Tibial nerve (tissue), 4 donors: Measurements from ENCODE around the gene FOSL2. TPM values are rescaled to one million over a fixed set of nuclear protein-coding genes. Genes with fewer than 3 reads are reported as not detected.

Experiments used
- DNase-seq, 2 donors: peaks; one replicate each; pipeline ENCODE4 v3.0.0-alpha.2; 2019; ENCODE audit warnings: low spot score in 2 of 2
- H3K27ac ChIP-seq, 4 donors: fragments of 200-600 bp; sonication (generic) in 3 of 4; one replicate each; pipeline ENCODE4 v1.5.1; 2017 to 2019; ENCODE audit warnings: mild to moderate bottlenecking in 1 of 4
- H3K27me3 ChIP-seq, 2 donors: fragments of 200-600 bp; sonication (generic) in 1 of 2; one replicate each; pipeline versions ENCODE4 v1.5.1 to v1.6.0; 2017 to 2019
- H3K36me3 ChIP-seq, 3 donors: fragments of 200-600 bp; sonication (generic); one replicate each; pipeline ENCODE4 v1.5.1; 2018 to 2019
- H3K4me1 ChIP-seq, 4 donors: fragments of 200-600 bp; sonication (generic) in 3 of 4; one replicate each; pipeline ENCODE4 v1.5.1; 2017 to 2019
- H3K4me3 ChIP-seq, 4 donors: fragments of 200-600 bp; sonication (generic) in 3 of 4; one replicate each; pipeline ENCODE4 v1.5.1; 2017 to 2019; ENCODE audit warnings: mild to moderate bottlenecking in 1 of 4, moderate library complexity in 1 of 4
- H3K9me3 ChIP-seq, 4 donors: fragments of 200-600 bp; sonication (generic) in 3 of 4; one replicate each; pipeline ENCODE4 v1.5.1; 2017 to 2019
- CTCF ChIP-seq, 5 experiments: fragments of 200-600 bp in 3 of 5; fragments of 450-650 bp in 2 of 5; sonication (generic) in 3 of 5; IDR thresholded peaks; one replicate each; pipeline ENCODE4 v1.5.1; 2016 to 2019; ENCODE audit warnings: antibody characterized with exemption in 5 of 5, mild to moderate bottlenecking in 3 of 5, moderate library complexity in 2 of 5
- EP300 ChIP-seq, 2 donors: sonication (generic); formaldehyde crosslinking; IDR thresholded peaks; one replicate each; pipeline ENCODE4 v1.6.1; 2017; ENCODE audit warnings: antibody characterized with exemption in 2 of 2, mild to moderate bottlenecking in 1 of 2
- POLR2A ChIP-seq, 2 donors: fragments of 450-650 bp; IDR thresholded peaks; one replicate each; pipeline ENCODE4 v1.6.1; 2017; ENCODE audit warnings: antibody characterized with exemption in 2 of 2, mild to moderate bottlenecking in 2 of 2, moderate library complexity in 2 of 2
- WGBS, 2 donors: methylation state at CpG; one replicate each; pipeline ENCODE4 v1.1.5; 2018; 5-methylcytosine and 5-hydroxymethylcytosine counted together
- total RNA-seq, 4 donors: library from RNA; depleted of rRNA; stranded (reverse); fragments of >200 nt; gene quantifications; one replicate each; pipeline ENCODE4 v1.1.0, GENCODE V29; 2016

The FOSL2 gene
- total RNA-seq, 4 donors from 2014 or later: 141 to 207 (median 190) TPM

GRCh38 chr2:28377984-28378678, 14.5 kb upstream of the FOSL2 start:
- 84 to 86% methylated on average over 9 of the region's 9 CpGs for WGBS, 2 donors
- Histone ChIP-seq H3K27ac (peak overlapping the region in 1 of 4 donors; percentile 77), H3K9me3 (no peaks in the 10 kb centered on the region)

GRCh38 chr2:28378679-28379584, 13.7 kb upstream of the FOSL2 start:
- no peak overlapping the region for H3K4me3 ChIP-seq
- no peaks in the 10 kb centered on the region for H3K36me3 ChIP-seq
- 82 to 84% methylated on average over 15 to 16 of the region's 16 CpGs for WGBS, 2 donors
- no peaks in the 10 kb centered on the region for H3K9me3 ChIP-seq
- peak overlapping the region in 1 of 4 donors; percentile 77 for H3K27ac ChIP-seq
- H3K27me3 ChIP-seq: no peaks in the 10 kb centered on the region
- no peak for DNase-seq
- peaks cover 0 to 5% (median 0%) of the 10 kb centered on the region in 4 donors for H3K4me1 ChIP-seq
- TF ChIP-seq CTCF (IDR thresholded peaks at IDR 0.05) (no peak), POLR2A (IDR thresholded peaks at IDR 0.05) (no peak), EP300 (IDR thresholded peaks at IDR 0.05) (no peak)

More at GRCh38 chr2:28377984-28378678, 14.5 kb upstream of the FOSL2 start:
- Histone ChIP-seq H3K4me1 (peaks cover 0 to 4% (median 0%) of the 10 kb centered on the region in 4 donors), H3K27me3 (no peaks in the 10 kb centered on the region), H3K36me3 (no peaks in the 10 kb centered on the region), H3K4me3 (no peak overlapping the region)
- TF ChIP-seq EP300 (IDR thresholded peaks at IDR 0.05): no peak
- no peak for TF ChIP-seq CTCF (IDR thresholded peaks at IDR 0.05)
- TF ChIP-seq POLR2A (IDR thresholded peaks at IDR 0.05): no peak
- DNase-seq: no peak

GRCh38 chr2:28380219-28380618, 12.4 kb upstream of the FOSL2 start:
- no peak for TF ChIP-seq POLR2A (IDR thresholded peaks at IDR 0.05)
- TF ChIP-seq EP300 (IDR thresholded peaks at IDR 0.05): no peak
- no peak for TF ChIP-seq CTCF (IDR thresholded peaks at IDR 0.05)

GRCh38 chr2:28381225-28382180, 11.2 kb upstream of the FOSL2 start:
- no peaks in the 10 kb centered on the region for H3K36me3 ChIP-seq
- no peaks in the 10 kb centered on the region for H3K27me3 ChIP-seq
- H3K4me1 ChIP-seq: peaks cover 0 to 5% (median 0%) of the 10 kb centered on the region in 4 donors
- H3K9me3 ChIP-seq: no peaks in the 10 kb centered on the region
- H3K27ac ChIP-seq: peak overlapping the region in 1 of 4 donors; percentile 23
- H3K4me3 ChIP-seq: no peak overlapping the region
- TF ChIP-seq POLR2A (IDR thresholded peaks at IDR 0.05) (no peak), EP300 (IDR thresholded peaks at IDR 0.05) (no peak), CTCF (IDR thresholded peaks at IDR 0.05) (no peak)
- WGBS, 2 donors: 85 to 90% methylated on average over 12 of the region's 12 CpGs
- no peak for DNase-seq

More at GRCh38 chr2:28380219-28380618, 12.4 kb upstream of the FOSL2 start:
- DNase-seq: no peak
- Histone ChIP-seq H3K4me1 (peaks cover 0 to 5% (median 0%) of the 10 kb centered on the region in 4 donors), H3K27me3 (no peaks in the 10 kb centered on the region), H3K36me3 (no peaks in the 10 kb centered on the region), H3K4me3 (no peak overlapping the region), H3K27ac (no peak overlapping the region), H3K9me3 (no peaks in the 10 kb centered on the region)
- 87% methylated on average over 6 of the region's 6 CpGs for WGBS, 2 donors
